T follicular helper cell (primary cell): ENCODE measurements around the gene COIL.
"Not testable (repeated sequence)": the region's sequence is repeated elsewhere in the genome, so short reads cannot be mapped to it uniquely, and the experiment has no call there.

Experiments used
- DNase-seq: peaks from one replicate; pipeline ENCODE4 v3.0.0-alpha.2; 2020; ENCODE audit warnings: low read depth
- total RNA-seq, 2 experiments: gene quantifications; one replicate each; lab custom pipeline; 2026; lab: John Stamatoyannopoulos, UW

COIL gene
- total RNA-seq: 33.4 to 43.6 reads per million in 2 experiments

- DNase-seq: peak; percentile 89
These were observed at the start of gene COIL for GRCh38 chr17:56960596-56961538. TSS of gene COIL (minus strand) at chr17:56961050. CDS start at chr17:56961019, 31 bp downstream.

- DNase-seq: no peak
These were observed 49.6 kb upstream of the COIL start for GRCh38 chr17:57010487-57010886.

- DNase-seq: peak; percentile 24
These were observed 49.0 kb upstream of the COIL start for GRCh38 chr17:57009737-57010445.

GRCh38 chr17:57008958-57009357 lies 48.1 kb upstream of the COIL start:
- no peak for DNase-seq

- no peak for DNase-seq
These were observed 45.2 kb upstream of the COIL start for GRCh38 chr17:57006040-57006439.

- DNase-seq: no peak
These were observed 44.2 kb upstream of the COIL start for GRCh38 chr17:57004944-57005579.

GRCh38 chr17:57002904-57003303 lies 42.1 kb upstream of the COIL start:
- no peak for DNase-seq

- no peak for DNase-seq
These were observed 40.7 kb upstream of the COIL start for GRCh38 chr17:57001541-57001940.

GRCh38 chr17:56997313-56997712 lies 36.5 kb upstream of the COIL start:
- DNase-seq: no peak

GRCh38 chr17:56995766-56996165 lies 34.9 kb upstream of the COIL start:
- DNase-seq: no peak

- DNase-seq: no peak
These were observed 33.4 kb upstream of the COIL start for GRCh38 chr17:56994009-56994792.

GRCh38 chr17:56992364-56992763 lies 31.5 kb upstream of the COIL start:
- no peak for DNase-seq

- no peak for DNase-seq
These were observed 28.2 kb upstream of the COIL start for GRCh38 chr17:56988901-56989572.

GRCh38 chr17:56987283-56987834 lies 26.5 kb upstream of the COIL start:
- DNase-seq: no peak

- DNase-seq: no peak
These were observed 24.7 kb upstream of the COIL start for GRCh38 chr17:56985371-56986162.

- no peak for DNase-seq
These were observed 22.5 kb upstream of the COIL start for GRCh38 chr17:56983366-56983765.

GRCh38 chr17:56982312-56982711 lies 21.5 kb upstream of the COIL start:
- DNase-seq: no peak

GRCh38 chr17:56980526-56980925 lies 19.7 kb upstream of the COIL start:
- not testable (repeated sequence) for DNase-seq

- no peak for DNase-seq
These were observed 18.2 kb upstream of the COIL start for GRCh38 chr17:56979091-56979480.
